GM18861 (cell line): Measurements from ENCODE around the gene DNAJC18.
"Not testable (repeated sequence)": the region's sequence is repeated elsewhere in the genome, so short reads cannot be mapped to it uniquely, and the experiment has no call there.

Experiments used
- ATAC-seq: cut with Tn5 transposase; IDR thresholded peaks from one replicate; pipeline ENCODE4 v1.9.1; 2021; ENCODE audit not compliant: unreplicated experiment

DNAJC18 gene

DNA sequence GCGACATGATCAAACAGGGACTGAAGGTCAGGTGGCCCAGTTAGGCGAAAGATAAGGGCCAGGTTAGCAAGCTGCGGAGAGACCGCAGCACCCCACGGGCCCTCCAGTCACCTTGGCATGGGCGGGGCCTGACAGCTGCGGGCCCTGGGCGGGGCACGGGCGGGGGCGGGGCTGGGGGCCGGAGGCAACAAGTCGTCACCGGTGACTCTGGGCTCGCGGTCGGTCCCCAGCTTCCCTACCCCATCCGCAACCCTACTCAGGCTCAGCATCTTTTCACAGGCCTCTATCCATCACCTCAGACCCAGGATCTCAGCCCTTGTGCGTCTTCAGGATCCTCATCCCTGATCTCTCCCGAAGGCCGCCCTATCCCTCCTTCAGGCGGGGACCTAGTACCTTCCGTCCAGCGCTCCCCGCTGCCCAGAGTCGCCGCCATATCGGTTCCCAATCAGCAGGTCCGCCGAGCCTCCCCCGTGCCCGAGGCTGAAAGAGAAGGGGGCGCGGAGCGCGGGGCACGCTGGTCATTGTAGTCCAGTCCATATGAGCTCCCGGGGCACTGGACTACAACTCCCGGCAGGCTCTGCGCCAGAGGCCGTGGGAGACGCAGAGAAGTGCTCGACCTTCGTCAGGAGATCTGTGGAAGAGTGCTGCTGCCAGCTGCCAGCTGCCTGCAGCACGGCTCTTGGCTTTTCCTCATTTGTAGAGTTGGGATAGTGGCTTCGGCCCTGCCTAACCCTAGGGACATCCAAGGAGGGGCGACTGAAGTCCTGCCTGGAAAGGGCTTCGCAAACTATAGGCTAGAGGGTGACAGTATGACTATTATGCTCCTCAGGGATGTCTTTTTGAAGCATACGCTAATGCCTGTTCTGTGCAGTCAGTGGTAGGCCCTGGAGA lies at the start of gene DNAJC18:
TSS of gene DNAJC18 (minus strand) at position 513 of the 891 bp plus-strand sequence. CDS start at position 433, 80 bp downstream.
- peak; percentile 61 for ATAC-seq

DNA sequence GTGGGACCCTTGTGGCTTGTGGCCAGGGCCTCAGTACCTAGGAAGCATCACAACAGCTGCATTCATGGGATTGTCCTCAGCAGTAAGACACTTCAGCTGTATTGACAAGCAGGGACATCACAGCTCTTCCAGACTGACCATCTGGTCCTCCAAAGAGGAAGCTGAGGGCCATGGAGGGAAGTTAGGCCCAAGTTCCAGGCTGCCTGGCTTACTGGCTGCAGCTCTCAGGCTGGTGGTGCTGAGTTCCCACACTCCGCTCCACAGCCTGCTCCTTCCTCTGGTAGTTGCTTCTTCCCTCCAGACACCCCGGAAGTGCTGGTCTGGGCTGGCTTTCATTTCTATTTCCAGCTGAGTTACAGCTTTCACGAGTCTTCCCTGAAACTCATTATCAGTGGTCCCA lies 48.9 kb upstream of the DNAJC18 start:
- ATAC-seq, result no peak

DNA sequence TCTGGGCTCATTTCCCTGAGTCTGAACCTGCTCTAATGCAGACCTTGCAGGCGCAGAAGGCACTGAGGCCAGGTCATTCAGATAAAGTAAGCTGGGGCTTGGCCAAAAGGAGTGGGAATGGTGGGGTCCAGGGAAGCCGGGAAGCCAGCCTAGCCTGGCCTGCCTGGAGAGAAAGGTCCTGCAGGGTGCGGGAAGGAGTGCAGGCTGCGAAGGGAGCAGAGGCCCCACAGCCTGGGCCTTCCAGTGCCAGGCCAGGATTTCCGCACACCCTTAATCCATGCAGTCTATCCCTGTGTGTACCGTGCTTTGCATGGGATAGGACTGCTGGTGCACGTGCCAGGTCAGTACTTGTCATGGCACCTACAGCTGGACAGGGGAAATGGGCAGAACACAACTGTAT lies 46.9 kb upstream of the DNAJC18 start:
- ATAC-seq, result no peak

DNA sequence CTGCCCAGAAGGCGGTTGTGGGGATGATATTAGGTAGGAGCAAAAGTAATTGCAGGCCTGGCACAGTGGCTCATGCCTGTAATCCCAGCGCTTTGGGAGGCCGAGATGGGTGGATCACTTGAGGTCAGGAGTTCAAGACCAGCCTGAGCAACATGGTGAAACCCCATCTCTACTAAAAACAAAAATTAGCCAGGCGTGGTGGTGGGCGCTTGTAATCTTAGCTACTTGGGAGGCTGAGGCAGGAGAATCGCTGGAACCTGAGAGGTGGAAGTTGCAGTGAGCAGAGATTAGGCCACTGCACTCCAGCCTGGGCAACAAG lies 43.5 kb upstream of the DNAJC18 start:
- not testable (repeated sequence) for ATAC-seq

DNA sequence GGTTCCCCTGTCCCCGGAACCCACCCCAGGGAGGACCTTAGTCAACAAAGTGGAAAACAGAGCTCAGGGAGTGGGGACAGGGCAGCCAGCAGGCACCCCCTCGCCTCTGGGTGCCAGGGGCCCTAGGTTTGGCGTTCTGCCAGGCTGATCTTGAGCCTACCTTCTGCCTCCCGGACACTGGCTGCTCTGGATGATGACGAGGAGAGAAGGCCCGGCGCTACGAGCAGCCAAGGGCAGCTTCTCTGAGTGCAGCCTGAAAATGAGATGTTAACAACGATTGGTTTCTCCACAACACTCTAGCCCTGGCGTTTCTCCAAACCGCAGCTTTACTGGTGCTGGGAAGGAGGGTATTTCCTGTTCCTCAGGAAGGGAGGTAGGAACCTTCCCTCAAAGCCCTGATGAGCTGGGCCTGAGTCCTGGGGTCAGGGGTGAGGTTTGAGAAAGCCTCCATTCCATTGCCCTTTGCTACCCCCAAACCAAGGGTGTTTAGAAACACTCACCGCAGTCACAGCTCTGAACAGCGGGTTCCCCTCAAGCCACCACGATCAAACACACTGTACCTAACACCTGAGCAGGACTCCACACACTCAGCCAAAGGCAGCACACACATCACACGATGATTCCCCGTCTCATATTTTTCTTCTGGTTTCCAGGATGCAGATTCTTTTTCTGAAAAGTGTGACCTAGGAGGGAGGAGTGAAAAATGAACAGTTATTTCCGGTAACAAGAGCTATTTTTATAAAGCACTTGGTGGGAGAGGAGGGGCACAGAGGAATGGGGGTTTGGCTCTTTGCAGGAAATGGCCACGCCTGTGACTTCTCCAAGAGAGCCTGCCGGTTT lies 42.9 kb upstream of the DNAJC18 start, which contains the start of gene STING1:
TSS of gene STING1 (minus strand) at position 709 of the 840 bp plus-strand sequence. CDS start 1,054 bp downstream, outside the sequence.
- ATAC-seq, result no peak

DNA sequence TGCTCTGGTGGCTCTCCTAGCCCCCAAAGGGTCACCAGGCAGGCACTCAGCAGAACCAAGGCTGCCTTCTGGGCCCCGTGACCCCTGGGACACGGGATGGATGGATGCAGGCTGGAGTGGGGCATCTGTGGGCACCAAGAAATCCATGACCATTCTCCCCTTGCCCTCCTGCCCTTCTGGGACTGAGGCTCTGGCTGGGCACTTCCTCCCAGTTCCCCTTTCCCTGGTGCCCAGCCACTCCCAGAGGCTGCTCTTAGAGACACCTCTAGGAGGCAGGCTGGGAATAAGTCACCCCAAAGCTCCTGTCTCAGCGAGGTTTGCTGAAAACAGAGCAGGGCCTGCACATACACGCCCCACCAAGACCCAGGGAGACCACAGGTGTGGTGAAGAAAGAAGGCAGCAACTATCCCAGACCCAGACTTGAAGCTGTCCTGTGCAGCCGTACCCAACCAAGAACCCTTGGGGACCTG lies 42.3 kb upstream of the DNAJC18 start:
- ATAC-seq, result no peak

DNA sequence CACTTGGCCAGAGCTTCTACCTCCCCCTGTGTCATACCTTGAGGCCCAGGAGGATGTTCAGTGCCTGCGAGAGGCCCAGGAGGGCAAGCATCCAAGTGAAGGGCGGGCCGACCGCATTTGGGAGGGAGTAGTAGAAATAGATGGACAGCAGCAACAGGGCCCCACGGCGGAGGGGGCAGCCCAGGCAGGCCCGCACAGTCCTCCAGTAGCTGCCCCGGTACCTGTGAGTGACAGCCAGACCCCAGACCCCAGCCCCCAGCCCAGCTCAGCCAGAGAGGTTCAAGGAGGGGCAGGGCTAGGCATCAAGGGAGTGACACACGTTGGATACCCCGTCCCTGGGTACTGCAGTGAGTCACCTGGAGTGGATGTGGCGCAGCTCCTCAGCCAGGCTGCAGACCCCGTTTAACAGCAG lies 41.8 kb upstream of the DNAJC18 start:
- no peak for ATAC-seq

DNA sequence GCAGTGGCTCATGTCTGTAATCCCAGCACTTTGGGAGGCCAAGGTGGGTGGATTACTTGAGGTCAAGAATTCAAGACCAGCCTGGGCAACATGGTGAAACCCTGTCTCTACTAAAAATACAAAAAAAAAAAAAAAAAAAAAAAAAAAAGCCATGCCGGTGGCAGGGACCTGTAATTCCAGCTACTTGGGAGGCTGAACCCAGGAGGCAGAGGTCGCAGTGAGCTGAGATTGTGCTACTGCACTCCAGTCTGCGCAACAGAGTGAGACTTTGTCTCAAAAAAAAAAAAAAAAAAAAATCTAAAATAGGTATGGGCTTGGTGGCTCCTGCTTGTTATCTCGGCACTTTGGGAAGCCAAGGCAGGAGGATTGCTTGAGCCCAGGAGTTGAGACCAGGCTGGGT lies 40.4 kb upstream of the DNAJC18 start:
- ATAC-seq, result not testable (repeated sequence)

DNA sequence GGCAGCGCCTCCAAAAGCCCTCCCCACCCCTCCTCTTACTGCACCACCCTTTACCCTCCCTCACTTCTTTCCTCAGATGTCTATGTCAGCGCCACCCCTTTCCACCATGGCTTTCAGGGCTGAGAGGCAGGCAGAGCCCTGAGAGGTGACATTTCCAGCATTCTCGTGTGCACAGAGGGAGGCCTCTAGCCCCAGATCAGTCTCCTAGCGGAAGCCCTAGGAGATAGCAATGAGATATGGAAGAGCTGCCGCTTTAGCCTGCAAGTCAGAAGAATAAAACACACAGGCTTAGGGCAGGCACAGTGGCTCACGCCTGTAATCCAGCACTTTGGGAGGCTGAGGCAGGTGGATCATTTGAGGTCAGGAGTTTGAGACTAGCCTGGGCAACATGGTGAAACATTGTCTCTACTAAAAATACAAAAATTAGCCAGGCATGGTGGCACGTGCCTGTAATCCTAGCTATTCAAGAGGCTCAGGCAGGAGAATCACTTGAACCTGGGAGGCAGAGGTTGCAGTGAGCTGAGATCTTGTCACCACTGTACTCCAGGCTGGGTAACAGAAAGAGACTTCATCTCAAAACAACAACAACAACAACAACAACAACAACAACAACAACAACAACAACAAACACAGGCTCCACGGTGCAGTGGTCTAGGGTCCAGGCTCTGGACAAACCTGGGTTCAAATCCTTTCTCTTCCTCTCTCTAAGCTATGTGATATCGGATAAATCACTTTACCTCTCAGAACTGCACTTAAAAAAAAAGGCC lies 39.5 kb upstream of the DNAJC18 start:
- not testable (repeated sequence) for ATAC-seq

DNA sequence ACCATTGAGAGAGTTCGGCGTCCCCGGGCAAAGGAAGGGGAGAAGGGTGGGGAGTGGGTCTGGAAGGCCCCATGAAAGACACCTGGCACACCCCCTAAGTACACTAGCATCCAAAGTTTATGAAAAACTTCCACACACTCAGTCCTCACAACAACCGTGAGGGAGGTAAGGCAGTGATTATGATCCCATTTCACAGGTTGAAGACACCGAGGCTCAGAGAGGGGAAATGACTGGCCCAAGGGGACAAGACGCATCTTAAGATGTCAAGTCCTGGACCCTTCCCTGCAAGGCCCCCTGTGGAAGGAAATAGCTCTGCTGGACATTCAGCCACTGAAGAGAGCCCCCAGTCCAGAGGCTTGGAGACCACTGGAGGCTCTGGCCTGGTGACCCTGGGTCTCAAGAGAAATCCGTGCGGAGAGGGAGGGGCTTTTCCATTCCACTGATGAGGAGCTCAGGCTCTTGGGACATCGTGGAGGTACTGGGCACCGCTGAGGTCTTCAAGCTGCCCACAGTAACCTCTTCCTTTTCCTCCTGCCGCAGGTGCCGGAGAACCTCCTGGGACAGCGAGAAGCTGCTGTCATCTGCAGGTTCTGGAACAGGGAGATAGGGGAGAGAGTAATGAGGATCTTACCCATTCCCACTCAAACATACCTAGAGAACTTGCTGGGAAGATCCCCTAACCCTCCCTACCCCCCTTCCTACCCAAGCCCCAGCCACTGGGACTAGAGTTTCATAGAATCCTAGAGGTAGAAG lies 36.7 kb upstream of the DNAJC18 start:
- ATAC-seq, result no peak

DNA sequence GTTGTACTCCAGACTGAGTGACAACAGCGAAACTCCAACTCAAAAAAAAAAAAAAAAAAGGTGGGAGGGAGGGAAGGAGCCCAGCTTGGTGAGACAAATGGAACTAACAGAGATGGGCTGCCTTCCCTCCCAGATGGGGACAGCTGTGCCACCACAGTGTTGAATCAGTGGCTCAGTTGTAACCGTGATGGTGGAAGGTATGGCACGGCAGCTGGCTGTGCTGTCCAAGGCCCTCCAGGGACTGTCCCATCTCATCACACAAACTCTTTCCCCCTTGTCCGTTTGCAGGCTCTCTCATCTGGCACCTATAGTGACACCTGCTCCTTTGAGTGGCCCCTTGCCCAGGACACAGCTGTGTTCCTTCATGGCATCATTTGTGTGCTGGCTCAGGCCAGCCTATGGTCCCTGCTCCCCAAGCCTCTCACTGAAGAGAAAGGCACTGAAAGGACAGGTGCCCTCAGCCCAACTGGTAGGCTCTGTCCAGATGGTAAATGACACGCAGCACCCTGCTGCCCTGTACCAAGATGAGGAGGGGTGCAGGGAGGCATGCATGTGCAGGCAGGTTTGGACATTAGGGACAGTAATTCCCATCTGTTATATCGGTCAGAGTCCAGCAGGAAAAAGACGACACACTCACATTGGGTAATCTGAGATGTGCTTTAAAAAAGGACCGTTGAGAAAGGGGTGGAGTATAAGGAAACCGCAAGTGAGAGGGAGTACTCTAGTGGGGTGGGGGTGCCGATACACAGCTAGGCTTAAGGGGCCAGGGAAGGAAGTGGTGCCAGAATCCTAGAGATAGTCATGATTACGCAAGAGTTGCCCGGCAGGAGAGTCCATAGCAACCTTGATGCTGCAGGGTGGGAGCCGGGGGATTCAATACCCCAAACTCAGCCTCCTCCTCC lies 35.8 kb upstream of the DNAJC18 start:
- no peak for ATAC-seq

DNA sequence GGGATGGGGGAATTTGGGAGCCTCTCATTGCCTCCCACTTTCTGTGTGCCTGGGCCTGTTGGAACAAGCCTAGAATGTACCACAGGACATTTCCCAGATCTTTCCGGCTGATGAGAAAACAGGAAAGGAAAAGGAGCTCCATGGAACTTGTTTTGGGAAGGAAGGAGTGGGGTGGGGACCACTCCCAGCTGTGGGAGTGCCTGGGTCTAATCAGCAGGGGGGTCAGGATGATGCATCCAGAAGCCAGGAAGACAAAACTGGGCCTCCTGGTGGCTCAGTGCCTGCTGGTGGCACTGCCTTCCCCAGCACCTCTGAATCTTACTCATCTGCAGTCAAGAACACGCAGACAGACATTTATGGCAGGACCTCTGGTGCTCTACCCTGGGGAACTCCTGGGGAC lies 34.2 kb upstream of the DNAJC18 start:
- ATAC-seq, result no peak

DNA sequence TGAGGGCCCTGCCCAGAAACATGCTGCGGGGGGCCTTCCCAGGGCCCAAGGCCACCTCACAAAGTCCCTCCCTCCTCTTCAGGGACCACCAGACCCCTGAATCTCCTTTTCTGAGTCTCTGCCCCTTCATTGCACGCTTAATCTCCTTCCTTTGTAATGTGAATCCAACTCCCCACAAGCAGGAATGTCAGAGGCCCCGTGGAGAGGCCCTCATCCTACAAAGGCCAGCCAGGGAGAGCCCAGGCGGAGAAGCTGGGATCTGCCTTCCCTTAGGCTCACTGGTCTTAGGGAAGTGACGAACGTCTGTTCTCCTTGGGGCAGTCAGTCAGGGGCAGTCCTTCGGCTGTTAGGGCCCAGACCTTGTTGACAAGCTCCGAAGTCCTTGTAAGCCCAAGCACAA lies 33.8 kb upstream of the DNAJC18 start:
- ATAC-seq, result no peak

DNA sequence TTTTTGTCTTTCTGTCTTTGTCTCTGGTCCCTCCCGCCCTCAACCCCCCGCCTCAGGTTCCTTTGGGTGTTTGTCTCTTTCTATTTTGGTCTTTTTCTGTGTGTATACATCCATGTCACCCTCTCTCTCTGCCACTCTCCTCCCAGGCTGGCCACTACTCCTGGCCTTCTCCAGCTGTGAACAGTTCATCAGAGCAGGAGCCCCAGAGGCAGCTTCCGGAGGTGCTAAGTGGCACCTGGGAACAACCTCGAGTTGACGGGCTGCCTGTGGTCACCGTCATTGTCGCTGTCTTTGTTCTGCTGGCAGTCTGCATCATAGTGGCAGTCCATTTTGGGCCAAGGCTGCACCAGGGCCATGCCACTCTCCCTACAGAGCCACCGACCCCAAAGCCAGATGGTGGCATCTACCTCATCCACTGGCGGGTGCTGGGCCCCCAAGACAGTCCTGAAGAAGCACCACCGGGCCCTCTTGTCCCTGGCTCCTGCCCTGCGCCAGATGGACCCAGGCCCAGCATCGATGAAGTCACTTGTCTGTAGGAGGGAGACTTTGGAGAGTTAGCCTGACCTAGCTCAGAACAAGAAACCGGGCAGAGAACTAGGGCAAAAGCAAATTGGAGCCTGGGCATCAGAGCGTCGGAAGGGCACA lies 33.2 kb upstream of the DNAJC18 start:
- no peak for ATAC-seq

DNA sequence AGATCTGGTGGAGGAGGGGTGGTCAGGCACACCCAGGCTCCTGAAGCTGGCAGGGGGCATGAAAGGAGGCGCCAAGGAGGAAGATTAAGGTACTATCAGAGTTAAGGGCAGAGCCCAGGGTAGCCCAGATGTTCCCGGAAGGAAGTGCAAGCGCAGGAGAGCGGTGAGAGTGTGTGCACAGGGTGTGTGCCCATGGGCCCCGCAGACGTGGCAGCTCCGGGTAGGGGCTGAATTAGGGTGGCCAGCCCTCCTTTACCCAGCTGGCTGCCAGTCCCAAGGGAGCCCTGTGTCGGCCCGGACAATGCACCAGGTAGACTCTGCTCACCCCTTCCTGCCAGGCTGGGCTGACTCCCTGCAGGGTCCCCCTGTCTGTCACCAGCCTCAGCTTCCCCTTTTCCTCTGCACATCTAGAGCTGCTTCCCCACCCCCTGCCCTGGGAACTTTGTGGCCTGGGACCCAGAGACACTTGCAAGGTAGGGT lies 31.5 kb upstream of the DNAJC18 start, which contains the start of gene SMIM33:
TSS of gene SMIM33 (plus strand) at position 184 of the 480 bp plus-strand sequence. CDS start at position 302, 118 bp downstream.
- no peak for ATAC-seq

DNA sequence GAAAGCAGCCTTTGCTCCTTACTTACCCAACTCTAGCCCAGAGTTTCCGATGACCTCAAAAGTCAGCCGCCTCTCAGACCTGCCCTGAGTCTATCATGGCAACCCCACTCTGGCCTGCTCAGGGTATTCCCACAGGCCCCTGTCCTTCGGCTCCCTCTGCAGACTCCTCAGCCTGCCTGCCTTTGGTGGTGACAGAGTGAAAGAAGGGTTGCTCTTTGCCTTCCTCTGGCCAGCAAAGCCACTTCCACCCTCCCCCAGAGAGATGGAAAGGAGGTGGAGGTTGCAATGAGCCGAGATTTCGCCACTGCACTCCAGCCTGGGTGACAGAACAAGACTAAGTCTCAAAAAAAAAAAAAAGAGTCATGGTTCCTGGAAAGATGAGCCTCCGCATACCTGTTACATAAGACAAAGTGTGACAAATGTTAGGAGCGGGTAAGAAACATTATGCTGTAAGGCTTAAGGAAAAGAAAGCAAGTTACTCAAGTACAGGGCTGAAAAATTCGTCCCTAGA lies 29.2 kb upstream of the DNAJC18 start:
- no peak for ATAC-seq

DNA sequence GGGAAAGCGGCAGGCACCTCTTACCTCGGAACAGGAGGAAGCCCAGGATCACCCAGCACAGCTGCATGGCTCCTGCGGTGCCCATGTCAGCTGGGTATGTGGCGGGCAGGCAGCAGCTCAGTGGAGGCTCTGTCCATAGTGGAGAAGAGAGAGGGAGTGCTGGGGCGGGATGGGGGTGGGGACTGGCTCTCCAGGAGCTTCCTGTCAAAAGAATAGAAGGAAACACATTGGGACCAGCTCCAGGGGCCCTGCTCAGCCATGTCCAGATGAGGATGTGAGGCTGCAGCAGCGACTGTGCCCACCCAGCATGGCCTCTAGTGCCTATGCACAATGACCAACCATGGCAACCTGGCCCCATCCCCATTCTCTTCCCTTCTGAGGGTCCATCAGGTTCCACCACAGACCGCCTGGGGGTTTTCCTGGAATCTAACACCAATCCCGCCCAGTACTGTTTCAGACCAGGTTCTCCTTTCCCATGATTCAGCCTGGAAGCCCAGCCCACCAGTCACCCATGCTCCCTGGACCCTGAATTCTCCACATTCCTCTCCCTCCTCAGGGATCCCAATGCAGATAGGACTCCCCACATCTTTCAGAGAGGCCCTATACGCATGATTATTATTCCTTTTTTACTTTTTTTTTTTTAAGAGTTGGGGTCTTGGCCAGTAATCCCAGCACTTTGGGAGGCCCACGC lies 23.4 kb upstream of the DNAJC18 start, which contains the start of gene ECSCR:
TSS of gene ECSCR (minus strand) at position 158 of the 691 bp plus-strand sequence. CDS start at position 85, 73 bp downstream.
- no peak for ATAC-seq

DNA sequence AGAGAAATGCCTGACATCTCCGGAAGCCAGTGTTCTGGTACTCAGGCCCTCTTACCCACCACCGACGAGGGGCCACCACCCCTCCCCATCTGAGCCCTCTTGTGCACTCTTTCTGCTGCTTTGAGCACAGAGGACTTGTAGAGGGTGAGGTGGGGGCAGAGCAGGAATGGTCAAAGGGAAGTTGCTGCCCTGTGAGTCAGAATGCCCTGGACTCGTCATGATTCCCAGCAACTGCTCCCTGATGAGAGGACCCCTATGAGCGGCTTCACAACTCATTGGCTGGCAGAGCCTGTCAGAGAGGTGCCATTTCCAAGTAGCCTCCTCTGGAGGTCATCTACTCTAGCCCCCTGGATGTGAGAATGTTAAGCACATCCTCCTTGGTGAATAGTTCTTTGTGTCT lies 22.4 kb upstream of the DNAJC18 start:
- no peak for ATAC-seq
